Nephron progenitor cell (in vitro differentiated cells): ENCODE measurements around the gene EFNA5.

Experiments used
- DNase-seq: peaks from one replicate; pipeline ENCODE4 v3.0.0; 2021
- H3K27ac Mint-ChIP-seq: 2 replicates; pipeline ENCODE4 v1.8.0; 2021; ENCODE audit warnings: mild to moderate bottlenecking, moderate library complexity, mixed read lengths
- H3K27me3 Mint-ChIP-seq: 2 replicates; pipeline ENCODE4 v1.8.0; 2021; ENCODE audit warnings: mild to moderate bottlenecking, low read depth, mixed read lengths; ENCODE audit not compliant: poor library complexity
- H3K36me3 Mint-ChIP-seq: 2 replicates; pipeline ENCODE4 v1.8.0; 2021; ENCODE audit warnings: low read depth, mixed read lengths
- H3K4me1 Mint-ChIP-seq: 2 replicates; pipeline ENCODE4 v1.8.0; 2021; ENCODE audit warnings: mixed read lengths
- H3K4me3 Mint-ChIP-seq: 2 replicates; pipeline ENCODE4 v1.8.0; 2021; ENCODE audit warnings: mild to moderate bottlenecking, moderate library complexity, mixed read lengths
- H3K9me3 Mint-ChIP-seq: 2 replicates; pipeline ENCODE4 v1.8.0; 2021; ENCODE audit warnings: mild to moderate bottlenecking, moderate library complexity, mixed read lengths
- CTCF ChIP-seq: fragments of 200-600 bp; sonication (generic); IDR thresholded peaks from 2 replicates; pipeline ENCODE4 v1.5.0; 2021; ENCODE audit warnings: antibody characterized with exemption

EFNA5 gene

GRCh38 chr5:107696080-107696479 lies 25.3 kb upstream of the EFNA5 start:
- Mint-ChIP-seq H3K27ac (peak overlapping the region; percentile 6), H3K36me3 (peaks cover 15% of the 10 kb centered on the region), H3K27me3 (no peaks in the 10 kb centered on the region), H3K9me3 (peaks cover 28% of the 10 kb centered on the region), H3K4me3 (no peak overlapping the region), H3K4me1 (peaks cover 9% of the 10 kb centered on the region)
- DNase-seq: no peak
- no peak for TF ChIP-seq CTCF

- Mint-ChIP-seq H3K27ac (no peak overlapping the region), H3K4me3 (no peak overlapping the region), H3K4me1 (peaks cover 13% of the 10 kb centered on the region), H3K27me3 (peaks cover 3% of the 10 kb centered on the region), H3K36me3 (peaks cover 15% of the 10 kb centered on the region), H3K9me3 (peaks cover 34% of the 10 kb centered on the region)
- no peak for DNase-seq
- no peak for TF ChIP-seq CTCF
These were observed 17.2 kb upstream of the EFNA5 start for GRCh38 chr5:107687937-107688336.

- no peak for TF ChIP-seq CTCF
- H3K4me1 Mint-ChIP-seq: peaks cover 13% of the 10 kb centered on the region
- H3K27me3 Mint-ChIP-seq: peaks cover 3% of the 10 kb centered on the region
- peaks cover 11% of the 10 kb centered on the region for H3K36me3 Mint-ChIP-seq
- peaks cover 30% of the 10 kb centered on the region for H3K9me3 Mint-ChIP-seq
- no peak for DNase-seq
- H3K27ac Mint-ChIP-seq: no peak overlapping the region
- H3K4me3 Mint-ChIP-seq: no peak overlapping the region
These were observed 16.7 kb upstream of the EFNA5 start for GRCh38 chr5:107687404-107687803.

- no peak overlapping the region for H3K4me3 Mint-ChIP-seq
- peaks cover 9% of the 10 kb centered on the region for H3K4me1 Mint-ChIP-seq
- no peak for TF ChIP-seq CTCF
- no peak overlapping the region for H3K27ac Mint-ChIP-seq
- peaks cover 6% of the 10 kb centered on the region for H3K27me3 Mint-ChIP-seq
- no peaks in the 10 kb centered on the region for H3K36me3 Mint-ChIP-seq
- H3K9me3 Mint-ChIP-seq: no peaks in the 10 kb centered on the region
- DNase-seq: no peak
These were observed 11.8 kb upstream of the EFNA5 start for GRCh38 chr5:107682533-107682932.

- no peak for TF ChIP-seq CTCF
- no peak overlapping the region for H3K4me3 Mint-ChIP-seq
- no peaks in the 10 kb centered on the region for H3K9me3 Mint-ChIP-seq
- no peaks in the 10 kb centered on the region for H3K36me3 Mint-ChIP-seq
- peaks cover 17% of the 10 kb centered on the region for H3K4me1 Mint-ChIP-seq
- no peak for DNase-seq
- no peak overlapping the region for H3K27ac Mint-ChIP-seq
- H3K27me3 Mint-ChIP-seq: peaks cover 3% of the 10 kb centered on the region
These were observed 10.1 kb upstream of the EFNA5 start for GRCh38 chr5:107680799-107681198.

- Mint-ChIP-seq H3K36me3 (no peaks in the 10 kb centered on the region), H3K27ac (no peak overlapping the region), H3K4me1 (peaks cover 24% of the 10 kb centered on the region), H3K4me3 (no peak overlapping the region), H3K9me3 (no peaks in the 10 kb centered on the region), H3K27me3 (peaks cover 3% of the 10 kb centered on the region)
- TF ChIP-seq CTCF: no peak
- DNase-seq: no peak
These were observed 9.4 kb upstream of the EFNA5 start for GRCh38 chr5:107680099-107680498.
